ENCODE data around the gene INMT. TPM values are rescaled to one million over a fixed set of nuclear protein-coding genes. Genes with fewer than 3 reads are reported as not detected.

The INMT gene
- polyA plus RNA-seq, 1 donor (not counting 4 experiments of a cell fraction or from before 2014, with no cell fraction given): not detected

DNA sequence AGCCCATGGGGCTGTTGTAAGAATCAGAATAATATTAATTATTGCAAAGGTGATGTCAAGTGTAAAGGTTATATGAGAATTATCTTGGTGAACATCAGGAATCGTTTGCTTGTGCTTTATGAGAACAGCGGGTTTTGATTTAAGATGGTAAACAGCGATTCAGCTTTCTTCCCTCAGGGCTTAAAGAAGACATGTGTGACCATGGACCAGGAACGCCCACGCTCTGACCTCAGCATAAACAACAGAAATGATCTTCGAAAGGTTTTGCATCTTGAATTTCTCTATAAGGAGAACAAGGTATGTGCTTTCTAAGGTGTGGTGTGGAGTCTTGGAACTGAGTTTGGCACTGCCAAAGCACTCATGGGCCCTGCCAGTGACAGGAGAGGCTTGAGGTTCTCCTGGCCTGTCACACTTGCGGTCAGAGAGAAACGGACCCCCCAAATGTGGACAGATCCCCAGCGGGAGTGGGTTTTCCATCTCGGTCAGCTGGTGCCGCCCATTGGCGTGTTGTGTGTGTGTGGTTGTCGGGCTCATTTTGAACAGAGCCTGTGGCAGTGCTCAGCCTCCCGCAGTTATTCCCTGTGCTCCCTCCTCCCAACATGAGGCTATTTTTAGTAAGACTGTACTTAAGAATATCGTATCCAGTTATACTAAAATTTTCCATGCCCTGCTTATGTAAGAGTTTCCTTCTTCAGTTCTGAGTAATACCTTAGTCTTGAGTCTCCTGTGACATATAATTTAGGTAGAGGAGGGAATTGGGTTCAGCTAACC lies 26.5 kb downstream of the INMT start:
- FAIRE-seq: no peak
- no peaks in the 10 kb centered on the region for H3K79me2 ChIP-seq (ENCODE audit: control insufficient read depth, insufficient read depth, low read length)
- no peak overlapping the region for H3K9ac ChIP-seq (ENCODE audit: control insufficient read depth, extremely low read depth, insufficient read depth, low read length)
- H2AFZ ChIP-seq (ENCODE audit: control insufficient read depth, low read length): no peak overlapping the region
- H3K36me3 ChIP-seq (ENCODE audit: control insufficient read depth in 2 of 2, extremely low read depth in 1 of 2, insufficient read depth in 2 of 2, low read length in 2 of 2): peaks cover 0 to 4% of the 10 kb centered on the region in 2 experiments
- no peak overlapping the region for H3K4me2 ChIP-seq (ENCODE audit: control insufficient read depth, extremely low read depth, insufficient read depth, low read depth, low read length)
- H3K27ac ChIP-seq (ENCODE audit: control insufficient read depth, insufficient read depth, low read length): no peak overlapping the region
- H3K9me3 ChIP-seq (ENCODE audit: control insufficient read depth, low read depth, low read length): no peaks in the 10 kb centered on the region
- H4K20me1 ChIP-seq (ENCODE audit: control insufficient read depth, extremely low read depth, insufficient read depth, low read length): no peaks in the 10 kb centered on the region
- no peaks in the 10 kb centered on the region for H3K9me1 ChIP-seq (ENCODE audit: control insufficient read depth, extremely low read depth, insufficient read depth, low read length)
- H3K4me3 ChIP-seq (ENCODE audit: control insufficient read depth in 2 of 3, extremely low read depth in 1 of 3, insufficient read depth in 2 of 3, low read depth in 1 of 3, low read length in 3 of 3): no peak overlapping the region
- dilution Hi-C loops (cut with MboI; ENCODE audit: extremely low pct_ligation_motif_present, low sequenced_read_pairs): no loop called here
- DNase-seq (ENCODE audit: low read depth, low spot score): no peak
- no peak for TF ChIP-seq EZH2 (IDR thresholded peaks at IDR 0.05; ENCODE audit: low read length)
- TF ChIP-seq, protein P1, sequence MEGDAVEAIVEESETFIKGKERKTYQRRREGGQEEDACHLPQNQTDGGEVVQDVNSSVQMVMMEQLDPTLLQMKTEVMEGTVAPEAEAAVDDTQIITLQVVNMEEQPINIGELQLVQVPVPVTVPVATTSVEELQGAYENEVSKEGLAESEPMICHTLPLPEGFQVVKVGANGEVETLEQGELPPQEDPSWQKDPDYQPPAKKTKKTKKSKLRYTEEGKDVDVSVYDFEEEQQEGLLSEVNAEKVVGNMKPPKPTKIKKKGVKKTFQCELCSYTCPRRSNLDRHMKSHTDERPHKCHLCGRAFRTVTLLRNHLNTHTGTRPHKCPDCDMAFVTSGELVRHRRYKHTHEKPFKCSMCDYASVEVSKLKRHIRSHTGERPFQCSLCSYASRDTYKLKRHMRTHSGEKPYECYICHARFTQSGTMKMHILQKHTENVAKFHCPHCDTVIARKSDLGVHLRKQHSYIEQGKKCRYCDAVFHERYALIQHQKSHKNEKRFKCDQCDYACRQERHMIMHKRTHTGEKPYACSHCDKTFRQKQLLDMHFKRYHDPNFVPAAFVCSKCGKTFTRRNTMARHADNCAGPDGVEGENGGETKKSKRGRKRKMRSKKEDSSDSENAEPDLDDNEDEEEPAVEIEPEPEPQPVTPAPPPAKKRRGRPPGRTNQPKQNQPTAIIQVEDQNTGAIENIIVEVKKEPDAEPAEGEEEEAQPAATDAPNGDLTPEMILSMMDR (optimal IDR thresholded peaks at IDR 0.05 in 1 of 3, IDR thresholded peaks at IDR 0.05 in 1 of 3, conservative IDR thresholded peaks at IDR 0.05 in 1 of 3; ENCODE audit: extremely low read depth in 1 of 3, insufficient read depth in 2 of 3, low read length in 3 of 3): no peak
- no peaks in the 10 kb centered on the region for H3K27me3 ChIP-seq (ENCODE audit: control insufficient read depth, extremely low read depth, insufficient read depth, low read length)
- peaks cover 4% of the 10 kb centered on the region for H3K4me1 ChIP-seq (ENCODE audit: control insufficient read depth, extremely low read depth, insufficient read depth, low read length)

DNA sequence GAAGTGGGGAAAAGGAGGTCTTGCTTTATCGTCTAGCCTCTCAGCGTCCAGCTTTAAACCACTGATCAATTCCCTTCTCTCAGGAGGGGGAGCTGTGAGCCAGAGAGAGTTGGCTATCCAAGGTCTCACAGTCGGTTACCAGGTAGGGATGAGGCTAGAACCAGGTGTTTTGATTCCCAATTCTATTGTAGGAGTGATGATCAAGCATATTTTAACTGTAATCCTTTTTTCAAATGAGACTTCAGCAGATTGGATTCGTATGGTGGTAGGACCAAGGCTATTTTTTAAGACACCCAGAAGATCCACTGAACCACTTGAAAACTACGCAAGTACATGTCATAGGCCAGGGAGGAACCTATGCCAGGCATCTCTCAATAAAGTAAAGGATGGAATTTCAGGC lies 27.6 kb downstream of the INMT start:
- Histone ChIP-seq H3K79me2 (ENCODE audit: control insufficient read depth, insufficient read depth, low read length) (no peaks in the 10 kb centered on the region), H4K20me1 (ENCODE audit: control insufficient read depth, extremely low read depth, insufficient read depth, low read length) (no peaks in the 10 kb centered on the region), H3K27ac (ENCODE audit: control insufficient read depth, insufficient read depth, low read length) (no peak overlapping the region), H3K4me2 (ENCODE audit: control insufficient read depth, extremely low read depth, insufficient read depth, low read depth, low read length) (no peak overlapping the region), H3K4me1 (ENCODE audit: control insufficient read depth, extremely low read depth, insufficient read depth, low read length) (peaks cover 4% of the 10 kb centered on the region), H2AFZ (ENCODE audit: control insufficient read depth, low read length) (no peak overlapping the region), H3K27me3 (ENCODE audit: control insufficient read depth, extremely low read depth, insufficient read depth, low read length) (no peaks in the 10 kb centered on the region), H3K4me3 (ENCODE audit: control insufficient read depth in 2 of 3, extremely low read depth in 1 of 3, insufficient read depth in 2 of 3, low read depth in 1 of 3, low read length in 3 of 3) (no peak overlapping the region), H3K9me3 (ENCODE audit: control insufficient read depth, low read depth, low read length) (no peaks in the 10 kb centered on the region), H3K36me3 (ENCODE audit: control insufficient read depth in 2 of 2, extremely low read depth in 1 of 2, insufficient read depth in 2 of 2, low read length in 2 of 2) (peaks cover 0 to 4% of the 10 kb centered on the region in 2 experiments), H3K9ac (ENCODE audit: control insufficient read depth, extremely low read depth, insufficient read depth, low read length) (no peak overlapping the region), H3K9me1 (ENCODE audit: control insufficient read depth, extremely low read depth, insufficient read depth, low read length) (no peaks in the 10 kb centered on the region)
- DNase-seq (ENCODE audit: low read depth, low spot score): no peak
- no peak for TF ChIP-seq EZH2 (IDR thresholded peaks at IDR 0.05; ENCODE audit: low read length)
- TF ChIP-seq, protein P1 (optimal IDR thresholded peaks at IDR 0.05 in 1 of 3, IDR thresholded peaks at IDR 0.05 in 1 of 3, conservative IDR thresholded peaks at IDR 0.05 in 1 of 3; ENCODE audit: extremely low read depth in 1 of 3, insufficient read depth in 2 of 3, low read length in 3 of 3): no peak
- dilution Hi-C loops (cut with MboI; ENCODE audit: extremely low pct_ligation_motif_present, low sequenced_read_pairs): no loop called here
- FAIRE-seq: no peak

Measured in keratinocyte (primary cell).